Middle frontal gyrus (tissue), 1 donor: Measurements from ENCODE around the gene OSCP1.

ENCODE experiments used
- DNase-seq: peaks from one replicate; pipeline ENCODE4 v3.0.0-alpha.2; 2015; ENCODE audit warnings: low spot score; ENCODE audit errors: extremely low spot score

Gene OSCP1

DNA sequence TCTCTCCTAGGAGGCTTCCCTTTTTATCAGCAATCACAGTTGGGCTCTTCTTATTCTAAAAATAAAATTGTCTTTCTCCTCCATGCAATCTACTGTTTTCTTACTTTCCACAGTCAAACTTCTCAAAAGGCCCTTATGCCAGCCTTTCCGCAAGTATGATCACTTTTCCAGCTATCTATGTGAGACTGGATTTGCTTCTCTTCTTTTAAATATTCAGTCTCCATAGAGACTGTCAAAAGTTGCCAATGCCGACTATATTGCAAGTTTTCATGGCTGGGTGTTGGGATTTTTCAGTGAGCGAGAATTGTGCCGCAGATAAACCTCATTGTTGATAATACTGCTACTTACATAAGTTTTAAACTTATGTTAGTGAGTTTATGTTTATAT, 47.8 kb downstream of the OSCP1 start:
- no peak for DNase-seq

GRCh38 chr1:36401602-36402503, 48.4 kb downstream of the OSCP1 start:
- DNase-seq: no peak

DNA sequence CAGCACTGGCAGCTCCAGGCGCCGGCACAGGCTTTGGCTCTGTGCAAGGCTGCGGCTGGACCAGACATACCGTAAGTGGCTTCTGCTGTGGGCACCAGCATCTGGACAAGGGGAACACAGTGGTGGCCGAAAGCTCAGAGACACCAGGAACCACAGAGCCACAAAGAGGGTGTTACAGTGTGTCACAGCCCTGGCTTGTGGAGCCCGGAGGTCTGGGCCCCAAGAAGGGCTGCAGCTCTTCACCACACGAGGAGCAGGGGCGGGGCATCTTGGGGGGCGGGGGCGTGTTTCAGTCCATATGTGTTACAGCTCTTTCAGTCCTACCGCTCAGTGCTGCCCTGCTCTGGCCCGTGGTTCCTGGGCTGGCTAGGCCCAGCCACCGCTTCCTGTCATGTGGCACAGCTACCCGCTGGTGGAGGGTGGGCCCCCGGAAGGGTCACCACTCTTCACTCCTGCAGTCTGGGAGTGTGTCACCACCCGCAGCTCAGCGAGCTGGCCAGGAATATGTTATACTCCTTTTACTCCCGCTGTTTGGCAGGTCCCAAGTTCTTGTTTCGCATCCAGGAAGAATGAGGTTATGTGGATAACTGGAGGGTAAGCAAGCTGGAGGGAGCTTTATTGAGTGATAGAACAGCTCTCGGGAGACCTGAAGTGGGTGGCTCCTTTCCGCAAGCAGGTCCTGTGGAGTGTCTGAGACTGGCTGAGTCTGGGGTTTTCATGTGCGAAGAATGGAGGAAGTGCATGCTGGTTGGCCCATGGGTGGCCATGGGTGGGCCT, 49.2 kb downstream of the OSCP1 start:
- DNase-seq: no peak

- no peak for DNase-seq
These were observed 49.8 kb downstream of the OSCP1 start for GRCh38 chr1:36400514-36400824.

- DNase-seq: no peak
These were observed 51.8 kb downstream of the OSCP1 start for GRCh38 chr1:36398370-36398977.

GRCh38 chr1:36397378-36398230, 52.6 kb downstream of the OSCP1 start, which contains the start of gene LSM10:
TSS of gene LSM10 (minus strand) at chr1:36397908. CDS start at chr1:36394129, 3,779 bp downstream.
- DNase-seq: peak; percentile 94

DNA sequence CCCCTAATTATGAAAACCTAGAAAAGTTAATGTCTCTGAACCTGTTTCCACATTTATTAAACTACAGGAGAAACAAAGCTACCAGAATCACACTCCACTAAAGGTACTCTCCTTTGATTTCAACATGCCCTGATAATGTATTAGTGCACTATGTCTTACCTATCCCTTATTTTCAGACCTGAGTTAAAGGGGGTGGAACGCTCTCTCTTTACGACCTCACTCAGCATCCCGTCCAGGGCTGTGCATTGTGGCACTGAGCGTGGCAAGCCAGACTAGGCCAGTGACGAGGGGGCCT, 53.2 kb downstream of the OSCP1 start:
- no peak for DNase-seq

DNA sequence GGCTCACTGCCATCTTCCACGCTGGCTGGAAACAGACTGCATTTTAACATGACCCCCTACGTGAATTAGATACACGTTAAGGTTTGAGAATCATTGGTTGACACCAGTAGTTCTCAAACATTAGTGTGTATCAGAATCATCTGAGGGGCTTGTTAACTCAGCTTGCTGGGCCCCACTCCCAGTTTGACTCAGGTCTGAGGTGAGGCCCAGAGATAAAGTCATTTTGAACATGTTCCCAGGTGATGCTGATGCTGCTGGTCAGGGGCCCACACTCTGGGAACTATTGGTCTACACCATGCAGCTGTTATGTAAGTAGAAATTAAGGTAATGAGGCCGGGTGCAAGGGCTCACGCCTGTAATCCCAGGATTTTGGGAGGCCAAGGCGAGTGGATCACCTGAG, 53.9 kb downstream of the OSCP1 start:
- DNase-seq: no peak

- DNase-seq: no peak
These were observed 56.6 kb downstream of the OSCP1 start for GRCh38 chr1:36393686-36394085.

GRCh38 chr1:36392836-36393235, 57.4 kb downstream of the OSCP1 start:
- DNase-seq: no peak

DNA sequence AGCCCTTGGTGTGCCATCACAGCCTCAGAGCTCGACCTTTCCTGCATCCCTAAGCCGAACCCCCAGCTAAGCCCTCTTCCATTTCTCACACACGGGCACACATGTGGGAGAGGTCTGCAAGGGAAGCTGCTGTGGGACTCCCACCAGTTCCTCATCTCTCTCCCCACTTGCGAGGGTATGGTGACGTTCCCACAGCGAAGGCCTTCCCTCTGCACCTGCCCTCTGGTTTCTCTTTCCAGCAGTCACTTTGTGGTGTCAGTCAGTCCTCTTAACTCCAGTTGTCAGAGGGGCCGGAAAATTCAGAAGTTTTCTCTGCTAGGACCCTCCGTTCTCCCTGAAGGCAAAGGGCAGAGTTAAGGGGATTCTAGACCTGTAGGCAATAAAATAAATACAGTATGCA, 59.0 kb downstream of the OSCP1 start:
- DNase-seq: no peak

GRCh38 chr1:36390411-36390810, 59.8 kb downstream of the OSCP1 start:
- DNase-seq: no peak

GRCh38 chr1:36389999-36390398, 60.3 kb downstream of the OSCP1 start:
- no peak for DNase-seq

GRCh38 chr1:36389261-36389660, 61.0 kb downstream of the OSCP1 start:
- DNase-seq: no peak

DNA sequence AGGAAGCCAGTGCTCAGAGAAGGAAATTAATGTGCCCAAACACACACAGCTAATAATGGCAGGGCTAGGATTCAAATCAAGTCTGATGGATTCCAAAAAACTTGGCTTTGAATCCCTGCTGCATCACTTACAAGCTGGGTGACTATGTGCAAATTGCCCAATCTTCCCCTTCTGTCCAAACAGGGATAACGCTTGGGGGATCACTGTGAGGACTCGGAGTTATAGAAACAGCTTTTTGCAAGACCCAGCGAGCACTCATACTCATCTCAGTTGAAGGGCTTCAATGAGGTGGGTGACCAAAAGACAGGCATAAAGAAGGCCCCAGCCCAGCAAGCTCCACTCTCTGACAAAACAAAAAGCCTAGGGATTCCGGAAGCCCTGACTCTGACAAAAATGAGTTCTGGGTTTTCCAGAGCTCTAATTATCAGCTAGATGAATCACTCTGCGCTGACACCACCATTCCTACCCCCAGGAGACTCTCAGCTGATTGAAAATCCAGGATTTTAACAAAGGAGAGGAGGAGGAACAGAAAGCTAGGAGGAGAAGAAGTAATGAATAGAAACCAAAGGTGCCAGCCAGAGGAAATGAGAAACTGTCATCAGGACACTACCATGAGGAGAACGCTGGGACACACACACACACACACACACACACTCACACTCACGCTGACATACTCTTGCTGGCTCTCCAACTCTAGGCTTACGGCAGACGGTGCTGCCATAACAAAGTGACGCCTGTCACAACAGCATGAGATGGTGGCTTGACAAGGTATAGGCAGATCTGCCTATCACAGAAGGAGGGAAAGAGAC, 62.9 kb downstream of the OSCP1 start:
- DNase-seq: no peak

GRCh38 chr1:36386265-36387140, 63.7 kb downstream of the OSCP1 start:
- peak; percentile 77 for DNase-seq

DNA sequence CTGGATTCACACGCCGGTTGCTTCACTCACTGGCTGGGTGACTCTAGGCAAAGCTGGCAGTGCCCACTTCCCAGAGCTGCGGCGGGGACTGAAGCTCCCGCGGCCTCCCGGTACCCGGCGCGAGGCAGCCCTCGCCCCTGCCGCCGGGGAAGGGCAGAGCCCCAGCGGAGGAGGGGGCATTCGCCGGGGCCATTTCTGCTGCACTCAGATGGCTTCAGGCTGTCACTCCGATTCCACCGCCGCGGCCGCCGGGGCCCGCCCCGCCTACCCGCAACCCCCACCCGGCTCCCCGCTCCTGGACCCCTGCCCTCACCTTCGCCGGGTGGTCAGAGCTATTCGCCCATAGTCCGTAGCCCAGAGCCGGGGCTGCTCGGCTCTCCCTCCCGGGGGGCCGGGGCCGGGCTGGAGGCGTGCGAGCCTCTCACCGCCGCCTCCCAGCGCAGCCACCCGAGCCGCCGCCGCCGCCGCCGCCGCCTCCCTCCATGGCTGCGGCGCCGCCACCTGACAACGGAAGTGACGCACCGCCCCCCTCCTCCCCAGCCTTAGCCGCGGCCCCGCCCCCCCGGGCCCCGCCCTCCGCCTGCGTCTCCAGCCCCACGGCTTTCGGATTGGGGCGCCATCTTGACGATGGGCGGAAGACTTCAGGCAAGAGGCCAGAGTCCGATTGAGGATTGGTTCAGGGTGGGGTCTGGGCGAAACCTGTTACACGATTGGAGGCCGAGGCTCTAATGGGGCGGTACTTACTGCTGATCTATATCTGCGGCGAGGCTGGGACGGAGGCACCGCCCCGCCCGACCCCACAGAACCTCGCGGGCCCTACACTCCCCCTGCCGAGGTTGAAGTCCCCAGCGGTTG, 64.6 kb downstream of the OSCP1 start, which contains the start of gene STK40:
Gene STK40 (minus strand): TSS at position 515 of the 855 bp plus-strand sequence. CDS start 24,592 bp downstream, outside the sequence.
- peak; percentile 98 for DNase-seq
